ENCODE data around the gene COMMD9.

Gene COMMD9

DNA sequence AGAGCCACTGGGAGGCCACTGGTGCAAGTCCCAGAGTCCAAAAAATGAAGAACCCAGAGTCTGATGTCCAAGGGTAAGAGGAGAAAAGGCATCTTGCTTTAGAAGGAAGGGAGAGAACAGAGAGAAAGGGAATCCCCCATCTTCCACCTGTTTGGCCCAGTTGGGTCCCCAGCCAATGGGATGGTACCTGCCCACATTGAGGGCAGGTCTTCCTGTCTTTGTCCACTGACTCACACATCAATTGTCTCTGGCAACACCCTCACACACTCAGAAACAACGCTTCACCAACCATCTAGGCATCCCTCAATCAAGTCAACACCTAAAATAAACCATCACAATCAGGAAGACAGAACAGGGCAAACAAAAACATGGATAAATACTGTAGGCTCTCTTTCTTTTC, 6.3 kb downstream of the COMMD9 start:
- no peak overlapping the region for H3K9ac ChIP-seq (ENCODE audit: low read length)
- H3K27ac ChIP-seq (ENCODE audit: low read depth, low read length): no peak overlapping the region
- H3K4me1 ChIP-seq (ENCODE audit: control insufficient read depth, insufficient read depth, low read length): peaks cover 2% of the 10 kb centered on the region
- no peak overlapping the region for H3K4me3 ChIP-seq (ENCODE audit: low read length)
- H3K27me3 ChIP-seq (ENCODE audit: control insufficient read depth, insufficient read depth, low read length): no peaks in the 10 kb centered on the region
- H3K36me3 ChIP-seq (ENCODE audit: control insufficient read depth, insufficient read depth, low read length): peaks cover 8% of the 10 kb centered on the region

GRCh38 chr11:36281850-36282249, 7.4 kb downstream of the COMMD9 start:
- Histone ChIP-seq H3K36me3 (ENCODE audit: control insufficient read depth, insufficient read depth, low read length) (peaks cover 8% of the 10 kb centered on the region), H3K27ac (ENCODE audit: low read depth, low read length) (no peak overlapping the region), H3K27me3 (ENCODE audit: control insufficient read depth, insufficient read depth, low read length) (no peaks in the 10 kb centered on the region), H3K4me3 (ENCODE audit: low read length) (no peak overlapping the region), H3K4me1 (ENCODE audit: control insufficient read depth, insufficient read depth, low read length) (no peaks in the 10 kb centered on the region), H3K9ac (ENCODE audit: low read length) (no peak overlapping the region)

GRCh38 chr11:36280531-36280930, 8.7 kb downstream of the COMMD9 start:
- Histone ChIP-seq H3K4me1 (ENCODE audit: control insufficient read depth, insufficient read depth, low read length) (no peaks in the 10 kb centered on the region), H3K27me3 (ENCODE audit: control insufficient read depth, insufficient read depth, low read length) (no peaks in the 10 kb centered on the region), H3K36me3 (ENCODE audit: control insufficient read depth, insufficient read depth, low read length) (peaks cover 15% of the 10 kb centered on the region), H3K4me3 (ENCODE audit: low read length) (no peak overlapping the region), H3K27ac (ENCODE audit: low read depth, low read length) (no peak overlapping the region), H3K9ac (ENCODE audit: low read length) (no peak overlapping the region)

DNA sequence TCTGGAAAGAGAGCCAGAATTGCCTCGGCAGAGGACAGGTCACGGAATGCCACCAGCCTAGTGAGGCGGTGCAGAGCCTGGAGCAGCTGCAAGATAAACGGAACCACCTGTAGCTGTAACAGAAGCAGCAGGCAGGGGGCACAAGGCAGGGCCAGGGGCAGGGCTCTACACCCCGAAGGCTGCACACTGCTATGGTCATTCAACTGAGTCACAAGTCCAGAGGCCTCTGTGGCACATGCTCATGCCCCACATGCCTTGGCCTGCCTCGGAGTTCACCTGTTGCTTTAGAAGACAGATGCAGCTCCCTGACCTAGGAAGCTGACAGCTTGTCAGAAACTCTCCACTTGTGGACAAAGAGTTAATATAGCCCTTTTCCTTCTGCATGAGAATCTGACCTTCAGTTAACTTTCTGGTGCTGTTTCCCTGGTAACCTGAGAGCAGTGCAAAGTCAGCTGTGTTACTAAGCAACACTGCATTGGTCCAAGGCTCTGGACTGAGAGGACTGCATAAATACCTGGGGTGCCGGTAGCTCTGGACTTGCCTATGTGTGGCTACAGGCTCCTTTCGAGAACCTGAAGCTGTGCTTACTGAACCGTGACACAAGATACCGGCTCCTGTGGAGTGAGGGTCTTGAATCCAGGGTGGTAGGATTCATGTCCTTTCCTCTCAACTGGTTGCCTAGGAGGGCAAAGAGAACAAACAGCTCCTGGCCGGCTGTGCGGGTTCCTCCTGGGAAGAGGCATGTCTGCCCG, 10.5 kb downstream of the COMMD9 start:
- no peak overlapping the region for H3K4me3 ChIP-seq (ENCODE audit: low read length)
- H3K4me1 ChIP-seq (ENCODE audit: control insufficient read depth, insufficient read depth, low read length): no peaks in the 10 kb centered on the region
- no peaks in the 10 kb centered on the region for H3K27me3 ChIP-seq (ENCODE audit: control insufficient read depth, insufficient read depth, low read length)
- no peak overlapping the region for H3K9ac ChIP-seq (ENCODE audit: low read length)
- peaks cover 19% of the 10 kb centered on the region for H3K36me3 ChIP-seq (ENCODE audit: control insufficient read depth, insufficient read depth, low read length)
- H3K27ac ChIP-seq (ENCODE audit: low read depth, low read length): no peak overlapping the region

- Histone ChIP-seq H3K27ac (ENCODE audit: low read depth, low read length) (no peak overlapping the region), H3K4me1 (ENCODE audit: control insufficient read depth, insufficient read depth, low read length) (no peaks in the 10 kb centered on the region), H3K9ac (ENCODE audit: low read length) (no peak overlapping the region), H3K36me3 (ENCODE audit: control insufficient read depth, insufficient read depth, low read length) (peaks cover 32% of the 10 kb centered on the region), H3K4me3 (ENCODE audit: low read length) (no peak overlapping the region), H3K27me3 (ENCODE audit: control insufficient read depth, insufficient read depth, low read length) (no peaks in the 10 kb centered on the region)
Observed at GRCh38 chr11:36274414-36274813, 14.8 kb downstream of the COMMD9 start.

GRCh38 chr11:36273110-36273509, 16.1 kb downstream of the COMMD9 start:
- no peaks in the 10 kb centered on the region for H3K27me3 ChIP-seq (ENCODE audit: control insufficient read depth, insufficient read depth, low read length)
- H3K36me3 ChIP-seq (ENCODE audit: control insufficient read depth, insufficient read depth, low read length): peaks cover 26% of the 10 kb centered on the region
- no peaks in the 10 kb centered on the region for H3K4me1 ChIP-seq (ENCODE audit: control insufficient read depth, insufficient read depth, low read length)
- no peak overlapping the region for H3K9ac ChIP-seq (ENCODE audit: low read length)
- H3K27ac ChIP-seq (ENCODE audit: low read depth, low read length): no peak overlapping the region
- no peak overlapping the region for H3K4me3 ChIP-seq (ENCODE audit: low read length)

DNA sequence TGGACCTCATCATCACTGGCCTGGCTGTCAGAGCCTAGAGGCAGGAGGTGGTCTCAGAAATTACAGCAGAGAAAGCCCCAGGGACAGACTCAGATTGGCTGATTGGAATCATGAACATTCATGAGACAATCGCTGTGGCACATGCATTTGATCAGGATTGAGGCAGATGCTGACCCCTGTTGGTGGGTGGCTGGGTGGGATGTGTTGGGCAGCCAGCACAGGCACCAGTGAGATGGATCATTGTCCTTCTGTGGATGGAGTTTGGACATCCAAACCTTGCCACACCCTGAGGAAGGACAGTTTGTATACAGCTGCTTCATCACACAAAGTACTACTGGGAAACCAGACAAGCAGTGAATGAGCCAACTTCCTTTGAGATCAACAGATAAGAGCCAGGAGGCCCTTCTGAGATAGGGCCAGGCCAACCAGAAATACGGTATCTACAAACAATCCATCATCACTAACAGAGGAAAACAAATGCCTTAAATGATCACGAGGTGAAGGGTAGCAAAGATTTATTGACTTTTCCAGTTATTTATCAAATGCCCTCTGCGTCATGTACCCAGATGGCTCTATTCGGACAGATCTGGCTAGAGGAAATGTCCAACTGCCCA, 17.3 kb downstream of the COMMD9 start:
- H3K9ac ChIP-seq (ENCODE audit: low read length): no peak overlapping the region
- no peaks in the 10 kb centered on the region for H3K27me3 ChIP-seq (ENCODE audit: control insufficient read depth, insufficient read depth, low read length)
- H3K4me3 ChIP-seq (ENCODE audit: low read length): no peak overlapping the region
- peaks cover 26% of the 10 kb centered on the region for H3K36me3 ChIP-seq (ENCODE audit: control insufficient read depth, insufficient read depth, low read length)
- no peak overlapping the region for H3K27ac ChIP-seq (ENCODE audit: low read depth, low read length)
- no peaks in the 10 kb centered on the region for H3K4me1 ChIP-seq (ENCODE audit: control insufficient read depth, insufficient read depth, low read length)

GRCh38 chr11:36270701-36271100, 18.5 kb downstream of the COMMD9 start:
- Histone ChIP-seq H3K27me3 (ENCODE audit: control insufficient read depth, insufficient read depth, low read length) (no peaks in the 10 kb centered on the region), H3K9ac (ENCODE audit: low read length) (no peak overlapping the region), H3K4me1 (ENCODE audit: control insufficient read depth, insufficient read depth, low read length) (no peaks in the 10 kb centered on the region), H3K4me3 (ENCODE audit: low read length) (no peak overlapping the region), H3K27ac (ENCODE audit: low read depth, low read length) (no peak overlapping the region), H3K36me3 (ENCODE audit: control insufficient read depth, insufficient read depth, low read length) (peaks cover 20% of the 10 kb centered on the region)

DNA sequence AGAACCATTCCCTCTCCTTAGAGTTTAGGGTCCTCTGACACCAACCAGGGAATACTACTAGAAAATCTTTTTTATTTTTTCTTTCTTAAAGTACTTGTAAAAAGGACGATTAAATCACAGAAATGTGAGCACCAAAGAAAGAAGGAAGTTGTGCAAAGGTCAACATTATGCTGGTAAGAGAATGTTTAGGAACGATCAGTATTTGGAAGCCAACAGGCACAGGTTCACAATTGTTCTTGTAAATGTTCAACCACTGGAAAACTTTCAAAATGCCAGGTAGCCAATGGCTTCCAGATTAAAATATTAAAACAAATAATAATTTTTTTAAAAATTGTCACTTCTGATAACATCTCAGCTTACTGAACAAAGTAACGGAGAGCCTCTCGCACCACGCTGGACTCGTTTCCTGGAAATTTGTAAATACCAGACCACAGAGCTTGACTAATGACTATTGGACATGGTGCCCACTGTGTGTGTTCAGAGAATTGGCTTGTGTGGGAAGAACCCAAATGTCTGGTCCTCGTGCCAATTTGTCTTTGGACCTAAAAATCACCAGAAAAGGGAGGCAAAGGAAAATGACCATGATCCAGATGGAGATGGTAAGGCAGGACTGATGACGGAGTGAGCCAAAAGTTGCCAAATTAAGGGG, 20.8 kb downstream of the COMMD9 start:
- Histone ChIP-seq H3K27ac (ENCODE audit: low read depth, low read length) (no peak overlapping the region), H3K27me3 (ENCODE audit: control insufficient read depth, insufficient read depth, low read length) (no peaks in the 10 kb centered on the region)

GRCh38 chr11:36266767-36267166, 22.5 kb downstream of the COMMD9 start:
- H3K36me3 ChIP-seq (ENCODE audit: control insufficient read depth, insufficient read depth, low read length): peaks cover 7% of the 10 kb centered on the region
- no peaks in the 10 kb centered on the region for H3K4me1 ChIP-seq (ENCODE audit: control insufficient read depth, insufficient read depth, low read length)
- H3K27me3 ChIP-seq (ENCODE audit: control insufficient read depth, insufficient read depth, low read length): no peaks in the 10 kb centered on the region
- H3K9ac ChIP-seq (ENCODE audit: low read length): no peak overlapping the region
- no peak overlapping the region for H3K27ac ChIP-seq (ENCODE audit: low read depth, low read length)
- H3K4me3 ChIP-seq (ENCODE audit: low read length): no peak overlapping the region

More for the DNA sequence above, 20.8 kb downstream of the COMMD9 start:
- H3K9ac ChIP-seq (ENCODE audit: low read length): no peak overlapping the region
- peaks cover 15% of the 10 kb centered on the region for H3K36me3 ChIP-seq (ENCODE audit: control insufficient read depth, insufficient read depth, low read length)
- no peak overlapping the region for H3K4me3 ChIP-seq (ENCODE audit: low read length)
- H3K4me1 ChIP-seq (ENCODE audit: control insufficient read depth, insufficient read depth, low read length): no peaks in the 10 kb centered on the region

GRCh38 chr11:36265793-36266628, 23.2 kb downstream of the COMMD9 start:
- no peaks in the 10 kb centered on the region for H3K27me3 ChIP-seq (ENCODE audit: control insufficient read depth, insufficient read depth, low read length)
- no peak overlapping the region for H3K27ac ChIP-seq (ENCODE audit: low read depth, low read length)
- no peak overlapping the region for H3K4me3 ChIP-seq (ENCODE audit: low read length)
- H3K4me1 ChIP-seq (ENCODE audit: control insufficient read depth, insufficient read depth, low read length): no peaks in the 10 kb centered on the region
- H3K36me3 ChIP-seq (ENCODE audit: control insufficient read depth, insufficient read depth, low read length): peaks cover 1% of the 10 kb centered on the region
- no peak overlapping the region for H3K9ac ChIP-seq (ENCODE audit: low read length)

DNA sequence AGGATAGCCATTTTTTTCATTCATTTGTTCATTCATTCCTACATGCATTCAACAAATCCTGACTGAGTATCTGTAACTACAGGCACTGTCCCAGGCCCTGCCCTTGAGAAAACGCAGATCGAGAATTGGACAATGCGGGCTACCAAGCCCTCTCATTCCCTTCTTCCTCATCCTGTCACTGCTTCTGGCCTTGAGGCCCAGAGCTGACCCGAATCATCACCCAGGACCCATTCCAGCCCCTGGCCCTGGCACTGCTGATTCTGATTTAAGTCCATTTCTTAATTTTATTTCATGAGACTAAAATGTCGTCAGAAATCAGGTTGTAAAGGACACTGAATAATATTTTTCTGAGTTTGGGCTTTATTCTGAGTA, 24.3 kb downstream of the COMMD9 start:
- no peak overlapping the region for H3K27ac ChIP-seq (ENCODE audit: low read depth, low read length)
- no peak overlapping the region for H3K9ac ChIP-seq (ENCODE audit: low read length)
- no peak overlapping the region for H3K4me3 ChIP-seq (ENCODE audit: low read length)
- no peaks in the 10 kb centered on the region for H3K4me1 ChIP-seq (ENCODE audit: control insufficient read depth, insufficient read depth, low read length)
- no peaks in the 10 kb centered on the region for H3K27me3 ChIP-seq (ENCODE audit: control insufficient read depth, insufficient read depth, low read length)
- H3K36me3 ChIP-seq (ENCODE audit: control insufficient read depth, insufficient read depth, low read length): no peaks in the 10 kb centered on the region

Measured in rectal smooth muscle tissue (tissue), 1 donor.